Muscle layer of duodenum (tissue), 2 donors: Measurements from ENCODE around the gene MIOX.

Source experiments
- H3K27ac ChIP-seq: one replicate; pipeline ENCODE4 v1.7.0; 2013; ENCODE audit warnings: mild to moderate bottlenecking, low read length
- H3K27me3 ChIP-seq: one replicate; pipeline ENCODE4 v1.7.0; 2013; ENCODE audit warnings: low read depth, mild to moderate bottlenecking, control low read depth, low read length
- H3K36me3 ChIP-seq, 2 donors: one replicate each; pipeline ENCODE4 v1.7.0; 2013; ENCODE audit warnings: low read length in 2 of 2, control low read depth in 1 of 2, mild to moderate bottlenecking in 1 of 2; ENCODE audit not compliant: insufficient read depth in 2 of 2, control insufficient read depth in 1 of 2
- H3K4me1 ChIP-seq, 2 donors: one replicate each; pipeline ENCODE4 v1.7.0; 2013; ENCODE audit warnings: low read length in 2 of 2, mild to moderate bottlenecking in 2 of 2, control low read depth in 1 of 2, moderate library complexity in 1 of 2; ENCODE audit not compliant: insufficient read depth in 2 of 2, control insufficient read depth in 1 of 2
- H3K4me3 ChIP-seq, 2 donors: one replicate each; pipeline ENCODE4 v1.7.0; 2013; ENCODE audit warnings: low read length in 2 of 2, low read depth in 1 of 2, mild to moderate bottlenecking in 1 of 2
- H3K9me3 ChIP-seq, 2 donors: one replicate each; pipeline ENCODE4 v1.7.0; 2013; ENCODE audit warnings: low read length in 2 of 2, control low read depth in 1 of 2, mild to moderate bottlenecking in 1 of 2; ENCODE audit not compliant: control insufficient read depth in 1 of 2
- donor health status: healthy.

Gene MIOX

GRCh38 chr22:50523806-50524675, 37.4 kb downstream of the MIOX start:
- Histone ChIP-seq H3K36me3 (peaks cover 16 to 32% of the 10 kb centered on the region in 2 donors), H3K9me3 (no peaks in the 10 kb centered on the region), H3K4me1 (peaks cover 10 to 31% of the 10 kb centered on the region in 2 donors), H3K4me3 (peak overlapping the region; percentile 67 to 82), H3K27ac (peak overlapping the region; percentile 60), H3K27me3 (no peaks in the 10 kb centered on the region)

- peaks cover 10 to 34% of the 10 kb centered on the region in 2 donors for H3K4me1 ChIP-seq
- peaks cover 11 to 27% of the 10 kb centered on the region in 2 donors for H3K36me3 ChIP-seq
Observed at GRCh38 chr22:50524676-50525103, 38.0 kb downstream of the MIOX start.

GRCh38 chr22:50525104-50525857, 38.6 kb downstream of the MIOX start, which contains the start of gene SCO2:
SCO2 (minus strand) TSS chr22:50525598; CDS start chr22:50524411, 1,187 bp downstream.
- no peaks in the 10 kb centered on the region for H3K27me3 ChIP-seq
- H3K4me3 ChIP-seq: peak within 1 kb of the TSS; percentile 67 to 82
- peaks cover 10 to 38% of the 10 kb centered on the region in 2 donors for H3K4me1 ChIP-seq
- H3K36me3 ChIP-seq: peaks cover 11 to 30% of the 10 kb centered on the region in 2 donors
- no peaks in the 10 kb centered on the region for H3K9me3 ChIP-seq
- peak within 1 kb of the TSS; percentile 63 for H3K27ac ChIP-seq

More at GRCh38 chr22:50524676-50525103, 38.0 kb downstream of the MIOX start:
- peak overlapping the region; percentile 67 to 82 for H3K4me3 ChIP-seq
- H3K27me3 ChIP-seq: no peaks in the 10 kb centered on the region
- peak overlapping the region; percentile 60 for H3K27ac ChIP-seq
- no peaks in the 10 kb centered on the region for H3K9me3 ChIP-seq

GRCh38 chr22:50525858-50526107, 39.1 kb downstream of the MIOX start:
- Histone ChIP-seq H3K9me3 (no peaks in the 10 kb centered on the region), H3K36me3 (peaks cover 11 to 30% of the 10 kb centered on the region in 2 donors), H3K27me3 (no peaks in the 10 kb centered on the region), H3K4me3 (peak overlapping the region; percentile 52 to 82), H3K4me1 (peaks cover 10 to 43% of the 10 kb centered on the region in 2 donors), H3K27ac (no peak overlapping the region)

GRCh38 chr22:50526108-50526833, 39.6 kb downstream of the MIOX start:
- H3K36me3 ChIP-seq: peaks cover 11 to 26% of the 10 kb centered on the region in 2 donors

GRCh38 chr22:50526834-50527801, 40.5 kb downstream of the MIOX start:
- peak overlapping the region; percentile 63 for H3K27ac ChIP-seq
- peaks cover 7 to 17% of the 10 kb centered on the region in 2 donors for H3K36me3 ChIP-seq
- no peaks in the 10 kb centered on the region for H3K27me3 ChIP-seq
- H3K4me3 ChIP-seq: peak overlapping the region; percentile 52 to 82
- peaks cover 10 to 56% of the 10 kb centered on the region in 2 donors for H3K4me1 ChIP-seq
- H3K9me3 ChIP-seq: no peaks in the 10 kb centered on the region

More at GRCh38 chr22:50526108-50526833, 39.6 kb downstream of the MIOX start:
- no peaks in the 10 kb centered on the region for H3K9me3 ChIP-seq
- no peaks in the 10 kb centered on the region for H3K27me3 ChIP-seq
- peaks cover 10 to 48% of the 10 kb centered on the region in 2 donors for H3K4me1 ChIP-seq
- peak overlapping the region; percentile 52 to 82 for H3K4me3 ChIP-seq
- H3K27ac ChIP-seq: peak overlapping the region; percentile 63

GRCh38 chr22:50527921-50528681, 41.4 kb downstream of the MIOX start:
- H3K36me3 ChIP-seq: peaks cover 3 to 7% of the 10 kb centered on the region in 2 donors
- no peaks in the 10 kb centered on the region for H3K9me3 ChIP-seq
- H3K4me1 ChIP-seq: peaks cover 10 to 62% of the 10 kb centered on the region in 2 donors
- peak overlapping the region; percentile 11 to 42 for H3K4me3 ChIP-seq
- H3K27me3 ChIP-seq: no peaks in the 10 kb centered on the region
- H3K27ac ChIP-seq: peak overlapping the region; percentile 45

- Histone ChIP-seq H3K27ac (peak overlapping the region; percentile 45), H3K4me3 (peak overlapping the region; percentile 42 to 56)
Observed at GRCh38 chr22:50528682-50529415, 42.2 kb downstream of the MIOX start.

GRCh38 chr22:50529416-50529896, 42.8 kb downstream of the MIOX start:
- H3K27me3 ChIP-seq: no peaks in the 10 kb centered on the region
- peak overlapping the region; percentile 45 for H3K27ac ChIP-seq

More at GRCh38 chr22:50528682-50529415, 42.2 kb downstream of the MIOX start:
- peaks cover 3% of the 10 kb centered on the region in 2 donors for H3K36me3 ChIP-seq
- no peaks in the 10 kb centered on the region for H3K27me3 ChIP-seq
- peaks cover 10 to 60% of the 10 kb centered on the region in 2 donors for H3K4me1 ChIP-seq
- H3K9me3 ChIP-seq: no peaks in the 10 kb centered on the region

More at GRCh38 chr22:50529416-50529896, 42.8 kb downstream of the MIOX start:
- H3K4me3 ChIP-seq: peak overlapping the region; percentile 42 to 56
- peaks cover 3% of the 10 kb centered on the region in 2 donors for H3K36me3 ChIP-seq
- H3K4me1 ChIP-seq: peaks cover 7 to 54% of the 10 kb centered on the region in 2 donors
- no peaks in the 10 kb centered on the region for H3K9me3 ChIP-seq
